RKO (cell line): ENCODE data around the gene KAZN.
A peak's percentile ranks its signal among the peaks of the same experiment; 100 is the strongest.

Experiments
- DNase-seq: peaks from one replicate; pipeline ENCODE4 v3.0.0-alpha.2; 2016; ENCODE audit warnings: low spot score

The KAZN gene

DNA sequence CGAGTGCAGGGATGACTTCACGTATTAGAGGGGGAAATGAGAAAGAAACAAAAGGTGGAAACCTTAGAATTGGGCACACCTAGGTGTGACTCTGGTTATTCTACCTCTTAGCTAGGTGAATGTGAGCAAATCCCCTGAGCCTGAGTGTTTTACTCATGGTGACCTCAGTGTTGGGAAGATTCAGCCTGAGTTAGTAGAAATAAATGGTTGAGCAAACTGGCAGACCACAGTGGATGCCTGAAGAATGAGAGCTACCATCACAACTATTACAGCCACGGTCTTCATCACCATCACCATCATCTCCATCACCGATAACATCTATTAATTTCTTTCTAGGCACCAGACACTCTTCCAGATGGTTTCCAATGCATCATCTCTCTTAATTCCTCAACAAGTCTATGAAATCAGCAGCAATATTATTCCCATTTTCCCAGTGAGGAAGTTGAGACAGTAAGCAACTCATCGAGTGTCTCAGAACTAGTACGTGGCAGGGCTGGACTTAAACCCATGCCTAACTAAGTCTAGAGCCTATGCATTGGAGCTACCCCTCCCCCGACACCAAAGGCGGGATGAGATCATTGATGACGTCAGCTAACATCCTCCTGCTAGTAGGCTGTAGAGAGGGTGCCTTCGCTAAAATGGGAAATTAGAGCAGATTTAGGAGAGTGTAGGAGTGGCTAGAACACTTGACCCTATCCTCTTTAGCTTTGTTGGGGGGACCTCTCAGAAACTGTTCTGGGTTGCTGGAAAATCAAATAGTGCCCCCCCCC, 7.9 kb upstream of the KAZN start:
- DNase-seq = peak; percentile 28

DNA sequence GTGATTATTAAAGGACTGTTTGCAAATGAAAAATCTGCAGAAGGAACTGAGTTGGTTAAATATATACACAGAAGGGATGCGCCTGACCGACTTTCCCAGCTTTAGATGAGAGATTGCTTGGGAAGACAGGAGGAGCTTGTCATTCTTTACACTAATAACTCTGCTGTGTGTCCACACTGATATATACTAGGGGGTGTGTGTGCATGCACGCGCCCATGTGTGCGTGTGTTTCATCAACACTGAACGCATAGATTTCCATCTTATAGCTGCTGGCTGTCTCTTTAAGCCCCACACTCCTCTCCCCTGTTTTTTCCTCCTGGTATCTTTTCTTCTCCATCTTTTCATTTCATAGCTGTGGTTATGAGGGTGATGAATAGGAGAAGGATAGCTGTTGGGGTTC, 6.9 kb upstream of the KAZN start:
- DNase-seq = no peak

DNA sequence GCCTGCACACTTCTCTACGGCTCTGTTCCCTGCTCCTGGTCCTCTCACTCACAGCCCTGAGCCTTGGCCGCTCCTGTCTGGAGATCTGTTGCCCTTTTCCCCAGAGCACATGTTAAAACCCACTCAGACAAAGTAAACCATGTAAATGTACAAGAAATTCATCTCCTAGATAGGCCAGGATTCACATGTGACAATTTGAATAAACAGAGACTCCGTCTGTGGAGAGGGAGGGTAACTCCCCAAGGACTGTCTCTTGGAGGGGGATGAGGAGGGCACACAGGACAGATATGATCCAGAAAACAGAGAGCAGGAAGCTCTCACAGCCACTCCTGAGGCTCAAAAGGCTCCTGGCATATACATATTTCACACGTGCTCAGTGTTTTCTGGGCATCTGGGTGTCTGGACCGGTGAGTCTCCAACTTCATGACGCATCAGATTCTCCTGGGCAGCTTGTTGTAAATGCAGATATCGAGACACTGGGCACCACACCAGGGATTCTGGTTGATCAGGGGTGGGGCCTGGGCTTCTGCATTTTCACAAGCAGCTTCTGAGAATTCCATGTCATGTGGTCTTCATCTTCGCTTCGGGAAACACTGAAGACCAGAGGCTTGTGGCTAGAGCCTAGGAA, 6.4 kb upstream of the KAZN start:
- no peak for DNase-seq

DNA sequence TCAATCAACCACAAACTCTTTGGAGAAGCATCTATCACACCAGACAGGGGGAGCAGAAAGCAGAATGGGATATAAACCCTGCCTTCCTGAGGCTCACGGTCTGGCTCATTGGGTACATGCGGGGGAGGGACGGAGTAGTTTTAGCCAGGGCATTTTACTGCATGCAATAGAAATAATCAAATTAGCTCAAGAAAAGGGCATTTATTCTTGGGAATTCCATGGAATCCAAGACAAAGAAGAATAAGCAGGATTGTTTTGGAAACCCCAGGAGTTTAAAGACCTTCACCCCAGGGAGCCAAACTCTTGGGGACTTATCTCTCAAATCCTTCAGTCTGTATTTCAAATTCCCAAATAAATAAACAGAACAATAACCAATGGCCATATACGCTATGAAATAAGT, 5.2 kb upstream of the KAZN start:
- no peak for DNase-seq

DNA sequence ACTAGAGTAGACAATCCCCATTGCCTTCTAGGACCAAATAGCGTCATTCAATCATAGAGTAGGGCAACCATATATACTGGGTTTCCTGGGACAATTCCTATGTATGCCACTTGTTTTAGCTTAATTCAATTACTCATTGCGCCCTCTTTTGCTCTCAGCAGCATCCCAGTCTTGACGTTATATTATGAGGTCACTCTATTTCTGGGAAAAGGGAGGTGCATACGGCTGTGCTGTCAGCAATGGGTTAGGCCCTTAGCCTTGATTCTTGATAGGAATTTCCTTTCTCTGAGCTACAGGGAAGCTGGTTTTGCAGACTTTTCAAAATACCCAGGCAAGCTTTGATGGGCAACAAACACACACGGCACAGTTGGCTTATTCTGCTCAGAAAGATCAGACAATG, 4.4 kb upstream of the KAZN start:
- no peak for DNase-seq

DNA sequence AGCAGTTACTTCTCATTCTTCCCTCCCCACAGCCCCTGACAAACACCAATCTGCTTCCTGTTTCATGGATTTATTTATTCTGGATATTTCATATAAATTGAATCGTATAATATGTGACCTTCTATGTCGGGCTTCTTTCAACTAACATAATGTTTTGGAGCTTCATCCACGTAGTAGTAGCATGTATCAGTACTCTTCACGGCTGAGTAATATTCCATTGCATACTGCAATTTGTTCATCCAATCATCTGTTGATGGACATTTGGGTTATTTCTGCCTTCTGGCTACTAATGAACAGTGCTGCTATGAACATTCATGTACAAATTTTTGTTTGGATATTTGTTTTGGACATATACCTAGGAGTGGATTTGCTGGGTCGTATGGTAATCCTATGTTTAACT, 1.9 kb upstream of the KAZN start:
- no peak for DNase-seq

DNA sequence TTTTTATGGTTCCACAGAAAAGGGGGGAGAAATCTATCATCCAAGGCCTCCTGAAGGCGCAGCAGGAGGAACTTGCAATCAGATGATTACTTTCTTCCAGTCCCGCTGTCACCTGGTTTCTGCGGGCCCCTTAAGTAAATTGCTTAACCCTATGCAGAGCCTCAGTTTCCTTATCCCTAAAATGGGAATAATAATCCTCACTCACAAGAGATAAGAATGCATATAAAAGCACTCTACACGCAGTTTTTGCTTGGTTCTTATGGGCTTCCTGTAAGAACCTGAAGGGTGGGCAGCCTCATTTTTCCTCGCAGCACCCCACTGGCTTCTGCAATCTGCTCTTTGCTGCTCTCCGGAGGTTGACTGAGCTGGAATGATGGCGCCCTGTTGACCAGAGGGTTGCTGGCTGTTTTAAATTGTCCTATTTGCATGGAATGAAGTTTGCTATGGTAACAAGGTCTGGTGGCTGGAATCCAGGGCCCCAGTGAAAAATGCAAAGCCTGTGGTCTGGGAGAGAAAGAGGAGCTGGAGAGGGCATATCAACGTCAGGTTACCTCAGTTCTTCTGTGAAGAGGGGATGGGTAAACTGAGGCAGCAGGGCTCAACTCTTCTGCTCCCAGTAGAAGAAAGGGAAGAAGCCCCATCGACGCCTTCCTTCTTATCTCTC, 1.0 kb upstream of the KAZN start:
- DNase-seq = no peak

DNA sequence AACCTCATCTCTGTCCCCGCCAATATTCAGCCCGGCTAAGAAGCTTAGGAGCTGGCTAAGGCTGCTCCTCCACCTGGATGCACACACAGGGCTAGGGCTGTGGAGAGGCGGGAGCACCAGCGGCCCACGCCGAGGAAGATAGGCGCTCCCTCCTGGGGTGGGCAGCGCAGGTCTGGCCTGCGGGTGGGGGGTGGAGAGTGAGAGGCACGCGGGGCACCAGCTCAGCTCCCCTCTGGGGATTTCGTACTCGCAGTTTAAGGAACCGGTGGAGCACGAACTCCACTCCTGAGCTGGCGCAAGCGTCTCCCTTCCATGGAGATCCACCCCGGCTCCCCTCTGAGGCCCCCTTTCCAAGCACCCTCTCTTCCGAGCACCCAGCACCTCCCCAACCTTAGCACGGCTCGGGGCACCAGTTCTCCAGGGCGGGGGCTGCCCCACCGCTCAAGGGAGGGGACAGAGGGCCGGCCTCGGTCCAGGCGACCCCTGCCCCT, 433 bp upstream of the KAZN start:
- no peak for DNase-seq

DNA sequence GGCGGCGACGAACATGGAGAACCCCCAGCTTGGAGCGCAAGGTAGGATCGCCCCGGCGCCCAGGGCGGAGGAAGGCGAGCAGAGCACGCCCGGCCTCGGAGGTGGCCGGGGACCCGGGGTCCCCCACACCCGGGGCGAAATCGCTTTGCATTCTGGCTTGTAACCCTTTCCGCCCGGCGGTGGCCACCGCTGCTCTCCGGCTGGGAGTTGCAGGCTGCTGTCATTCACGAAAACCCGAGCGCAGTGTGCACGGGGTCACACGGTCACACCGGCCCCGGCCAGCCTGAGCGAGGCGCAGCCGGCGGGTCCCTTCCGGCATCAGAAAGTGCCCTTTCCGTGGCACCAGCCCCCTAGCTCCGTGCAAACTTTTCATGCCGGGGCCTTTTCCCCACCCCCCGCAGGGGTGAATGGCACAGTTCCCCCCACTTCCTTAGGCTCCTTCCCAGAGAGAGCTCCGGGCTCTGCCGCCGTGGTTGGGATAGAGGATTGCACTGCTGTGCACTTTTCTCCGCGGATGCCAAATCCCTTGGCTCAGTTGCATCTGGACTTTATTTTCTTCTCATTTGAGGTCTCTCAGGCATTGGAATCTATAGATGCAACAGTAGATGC, 802 bp downstream of the KAZN start:
- DNase-seq = no peak

DNA sequence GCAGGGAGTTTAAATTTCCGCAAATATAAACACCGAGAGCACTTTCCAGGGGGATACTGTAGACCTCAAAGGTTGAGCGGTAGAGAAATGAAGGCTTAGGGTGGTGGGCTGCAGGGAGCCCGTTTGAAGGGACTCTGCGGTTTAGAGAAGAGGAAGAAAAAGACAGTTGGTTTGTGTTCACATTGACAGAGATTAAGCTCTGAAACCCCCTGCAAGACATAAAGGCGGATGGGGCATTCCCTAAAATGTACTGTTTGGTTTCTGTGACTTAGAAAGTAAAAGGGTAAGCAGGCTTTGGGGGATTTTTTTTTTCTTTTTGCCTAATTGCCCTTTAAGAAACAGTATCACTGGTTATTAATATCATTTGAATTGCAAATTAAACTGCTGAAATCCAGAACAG, 1.3 kb downstream of the KAZN start:
- DNase-seq = no peak

DNA sequence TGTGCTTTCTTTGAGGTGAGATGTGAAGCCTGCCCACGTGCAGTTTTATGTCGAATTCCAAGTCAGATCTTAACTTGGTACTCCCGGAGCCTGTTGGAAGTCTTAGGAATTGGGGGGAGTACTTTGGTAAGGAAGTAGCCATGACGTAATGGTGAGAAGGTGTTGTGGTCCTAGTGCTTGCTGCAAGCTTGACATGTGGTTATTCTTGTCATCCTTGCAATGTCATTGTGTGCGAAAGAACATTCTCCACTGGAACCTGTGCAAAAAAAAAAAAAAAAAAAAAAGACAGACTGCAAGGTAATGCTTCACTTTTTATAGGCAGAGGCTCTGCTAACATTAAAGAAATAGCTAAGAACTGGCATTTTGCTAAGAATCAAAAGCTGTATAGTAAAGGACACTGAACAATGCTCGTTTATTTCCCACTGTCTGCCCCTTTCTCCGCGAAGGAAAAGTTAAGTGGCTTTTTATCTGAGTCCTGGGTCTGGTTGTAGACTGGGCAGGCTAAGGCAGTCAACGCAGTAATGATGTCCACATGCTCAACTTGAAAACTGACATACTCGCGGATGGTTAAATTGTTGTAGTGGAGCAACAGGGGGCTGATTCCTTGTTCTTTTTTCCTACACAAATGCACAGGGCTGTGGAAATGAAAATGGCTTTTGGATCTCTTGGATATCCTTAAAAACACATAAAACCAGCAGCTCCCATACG, 2.1 kb downstream of the KAZN start:
- DNase-seq = no peak

DNA sequence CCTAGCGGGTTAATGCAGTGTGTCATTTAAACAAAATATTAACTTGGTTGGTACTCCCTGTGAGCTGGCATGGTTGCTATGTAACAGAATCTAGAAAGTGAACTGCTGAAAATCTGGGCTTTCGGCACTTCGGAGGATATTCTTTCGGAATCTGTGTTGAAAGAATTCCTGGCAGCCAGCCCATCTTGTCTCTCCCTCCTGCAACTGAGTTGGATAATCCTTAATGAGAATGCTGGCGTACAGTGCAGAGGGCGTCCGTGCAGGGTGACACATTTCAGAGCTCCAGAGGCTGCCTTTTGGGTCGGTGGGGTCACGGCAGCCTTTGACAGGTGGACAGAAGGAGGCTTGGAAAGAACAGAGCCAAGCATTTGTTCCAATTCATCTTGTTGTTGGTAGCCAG, 3.7 kb downstream of the KAZN start:
- DNase-seq = no peak

DNA sequence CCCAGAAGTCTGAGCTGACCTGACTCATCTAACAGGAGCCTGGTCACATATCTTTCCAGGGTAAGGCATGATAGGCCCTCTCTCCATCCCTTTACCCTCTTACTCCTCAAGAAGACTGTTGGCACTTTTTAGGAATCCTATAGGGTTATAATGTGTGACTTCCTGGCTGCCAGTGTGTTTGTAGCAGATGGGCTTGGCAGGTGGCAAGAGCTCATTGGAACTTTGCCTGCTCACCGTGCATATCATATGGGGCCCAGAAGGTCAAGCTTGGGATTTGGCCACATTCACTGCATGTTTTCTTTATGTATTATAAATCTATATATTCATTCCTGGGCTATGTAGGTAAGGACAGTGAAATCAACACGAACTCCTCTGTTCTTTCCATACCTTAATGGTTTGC, 5.2 kb downstream of the KAZN start:
- no peak for DNase-seq

DNA sequence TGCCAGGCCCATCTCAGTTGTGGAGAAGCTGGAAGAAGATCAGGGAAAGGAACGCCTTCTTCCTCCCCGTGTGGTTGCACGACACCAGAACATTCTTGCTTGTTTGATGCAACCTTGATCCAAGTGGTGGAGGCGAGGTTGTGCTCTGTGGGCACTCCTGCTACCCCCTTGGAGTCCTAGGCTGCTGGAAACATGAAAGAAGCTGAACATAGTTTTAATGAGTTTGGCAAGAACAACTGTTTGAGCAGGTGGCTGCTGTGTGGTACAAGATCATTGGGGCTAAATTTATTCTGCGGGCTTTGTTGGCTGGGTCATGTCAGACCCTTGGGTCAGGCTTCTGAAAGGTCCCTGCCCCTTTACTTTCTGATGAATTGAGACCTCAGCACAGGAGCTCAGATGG, 5.9 kb downstream of the KAZN start:
- DNase-seq = no peak

DNA sequence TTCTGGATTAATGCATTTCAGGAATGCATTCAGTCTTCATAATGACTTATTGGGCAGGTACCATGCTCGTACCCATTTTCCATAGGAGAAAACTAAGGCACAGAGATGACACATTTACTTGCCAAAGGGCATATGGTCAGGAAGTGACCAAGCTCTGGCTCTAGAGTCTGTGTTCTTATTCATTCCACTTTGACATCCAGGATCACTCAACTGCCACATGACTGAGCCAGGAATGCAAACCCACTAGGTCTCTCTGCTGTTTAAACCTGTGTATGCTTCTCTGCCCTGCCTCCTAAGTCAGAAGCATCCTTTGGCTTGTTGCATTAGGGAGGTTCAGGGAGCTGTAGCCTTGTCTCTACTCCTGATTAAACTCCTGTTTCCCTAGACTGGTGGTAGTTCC, 7.5 kb downstream of the KAZN start:
- peak; percentile 5 for DNase-seq

DNA sequence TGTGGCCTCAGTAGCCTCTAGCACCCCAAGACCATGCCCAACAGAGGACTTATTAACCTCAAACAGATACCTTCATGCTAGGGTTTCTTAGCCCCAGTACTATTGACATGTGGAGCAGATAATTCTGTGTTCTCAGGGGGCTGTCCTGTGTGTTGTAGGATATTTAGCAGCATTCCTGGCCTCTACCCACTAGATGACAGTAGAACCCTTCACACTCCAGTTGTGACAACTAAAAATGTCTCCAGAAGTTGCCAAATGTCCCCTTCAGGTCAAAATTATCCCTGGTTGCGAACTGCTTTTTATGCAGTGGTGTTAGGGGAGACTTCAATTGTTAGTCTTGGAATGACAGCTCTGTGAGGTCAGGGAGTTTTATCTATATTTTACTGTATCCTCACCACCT, 8.1 kb downstream of the KAZN start:
- DNase-seq = no peak

DNA sequence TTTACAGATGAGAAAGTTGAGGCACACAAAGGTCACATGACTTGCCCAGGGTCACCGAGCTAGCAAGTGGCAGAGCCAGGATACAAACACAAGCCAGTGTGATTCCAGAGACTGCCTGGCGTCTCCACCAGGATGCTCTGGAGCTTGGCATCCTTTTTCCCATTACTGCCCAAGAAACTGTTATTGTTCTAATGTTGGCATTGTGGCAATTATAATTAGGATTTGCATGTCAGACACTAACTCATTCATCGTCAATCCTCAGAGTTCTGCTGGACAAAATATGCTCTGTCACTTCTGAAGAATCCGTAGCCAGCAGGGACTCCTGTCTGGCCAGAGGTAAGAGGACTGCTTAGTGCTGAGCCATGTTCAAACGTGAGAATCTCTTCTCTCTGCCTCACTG, 8.8 kb downstream of the KAZN start:
- DNase-seq = no peak

DNA sequence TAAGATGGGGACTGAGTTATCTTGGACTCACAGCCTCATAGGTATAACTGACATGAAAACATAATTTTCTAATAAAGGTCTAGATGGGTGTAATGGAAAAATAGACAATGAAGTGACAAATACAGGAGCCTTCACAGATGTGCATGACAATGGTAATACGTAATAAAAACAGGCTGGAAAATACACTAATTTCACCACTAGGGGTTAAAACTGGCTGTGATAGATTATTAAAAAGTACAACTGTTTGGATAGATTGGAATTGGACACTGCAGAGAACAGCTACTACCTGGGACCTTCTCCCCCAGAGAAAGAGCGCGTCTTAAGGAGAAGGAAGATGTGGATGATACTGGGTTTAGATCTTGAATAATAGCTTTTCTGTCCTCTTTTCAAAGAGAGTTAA, 9.8 kb downstream of the KAZN start:
- no peak for DNase-seq

DNA sequence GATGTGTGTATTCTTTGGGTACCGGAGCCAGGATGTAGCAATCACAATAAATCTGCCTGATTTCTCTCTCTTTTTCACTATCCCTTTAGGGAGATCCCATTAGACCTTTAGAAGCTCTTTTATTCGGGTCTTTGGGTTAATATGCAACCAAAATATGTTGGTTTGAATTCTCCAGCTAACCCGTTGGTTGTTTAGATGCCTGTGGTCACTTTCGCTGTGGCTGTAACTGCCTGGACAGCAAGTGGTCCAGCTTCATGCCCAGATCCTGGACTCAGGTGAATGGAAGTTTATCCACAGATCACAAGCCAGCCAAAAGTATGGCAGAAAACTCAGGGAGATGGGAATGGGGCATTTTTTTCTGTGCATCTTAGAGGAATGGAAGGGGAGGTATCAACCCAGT, 12.3 kb downstream of the KAZN start:
- DNase-seq = no peak

DNA sequence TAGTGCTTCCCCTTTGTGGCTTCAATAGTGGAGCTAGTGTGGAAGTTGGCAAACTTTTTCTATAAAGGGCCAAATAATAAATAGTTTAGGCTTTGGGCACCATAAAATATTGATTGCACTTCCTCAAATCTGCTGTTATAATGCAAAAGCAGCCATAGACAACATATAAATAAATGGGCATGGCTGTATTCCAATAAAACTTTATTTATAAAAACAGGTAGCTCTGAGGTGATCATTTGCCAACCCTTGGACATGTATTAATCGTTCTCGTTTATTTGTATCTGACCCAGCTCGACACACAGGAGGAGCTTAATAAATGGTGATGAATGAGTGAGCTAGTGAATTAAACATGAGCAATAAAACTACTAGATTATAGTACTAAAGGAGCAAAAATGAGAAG, 13.3 kb downstream of the KAZN start:
- no peak for DNase-seq

DNA sequence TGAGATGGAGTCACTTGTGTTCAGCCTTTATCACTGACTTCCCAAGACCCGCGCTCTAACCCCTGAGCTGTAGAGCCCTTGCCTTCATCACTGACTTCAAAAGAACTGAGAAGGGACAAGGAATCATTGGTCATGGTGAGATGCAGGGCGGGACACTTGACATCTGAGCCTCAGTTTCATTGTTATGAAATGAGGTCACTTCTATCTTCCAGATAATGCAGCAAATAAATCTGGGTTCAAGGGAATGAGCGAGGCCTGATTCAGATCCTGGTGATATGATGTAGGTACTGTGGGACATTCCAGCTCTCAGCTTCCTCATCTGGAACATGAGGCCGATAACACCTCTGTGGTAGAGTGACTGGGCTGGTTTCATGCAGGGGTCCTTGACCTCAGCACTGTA, 13.8 kb downstream of the KAZN start:
- DNase-seq = no peak

DNA sequence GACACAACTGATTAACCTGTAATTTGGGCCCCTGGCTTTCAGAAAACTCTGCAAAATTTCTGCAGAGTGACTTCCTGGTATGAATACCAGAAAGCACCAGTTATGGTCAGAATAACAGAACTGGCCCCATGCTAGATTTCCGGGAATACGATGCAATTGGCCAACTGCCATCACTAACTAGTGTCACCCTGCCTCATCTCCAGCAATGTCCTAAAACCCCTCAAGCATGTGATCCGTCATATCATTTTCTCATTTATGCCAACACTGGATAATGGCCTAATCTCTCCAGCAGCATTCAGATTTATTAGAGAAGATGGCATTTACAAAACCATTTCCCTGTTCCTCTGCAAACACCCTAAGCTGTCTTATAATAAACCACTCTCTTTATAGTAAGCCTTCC, 15.4 kb downstream of the KAZN start:
- DNase-seq = no peak
